ENCODE data around the gene HEY2. TPM values are rescaled to one million over a fixed set of nuclear protein-coding genes. Genes with fewer than 3 reads are reported as not detected.

HEY2 gene
- total RNA-seq, 4 donors from 2014 or later, result 0.41 to 0.79 TPM; not detected in 2

DNA sequence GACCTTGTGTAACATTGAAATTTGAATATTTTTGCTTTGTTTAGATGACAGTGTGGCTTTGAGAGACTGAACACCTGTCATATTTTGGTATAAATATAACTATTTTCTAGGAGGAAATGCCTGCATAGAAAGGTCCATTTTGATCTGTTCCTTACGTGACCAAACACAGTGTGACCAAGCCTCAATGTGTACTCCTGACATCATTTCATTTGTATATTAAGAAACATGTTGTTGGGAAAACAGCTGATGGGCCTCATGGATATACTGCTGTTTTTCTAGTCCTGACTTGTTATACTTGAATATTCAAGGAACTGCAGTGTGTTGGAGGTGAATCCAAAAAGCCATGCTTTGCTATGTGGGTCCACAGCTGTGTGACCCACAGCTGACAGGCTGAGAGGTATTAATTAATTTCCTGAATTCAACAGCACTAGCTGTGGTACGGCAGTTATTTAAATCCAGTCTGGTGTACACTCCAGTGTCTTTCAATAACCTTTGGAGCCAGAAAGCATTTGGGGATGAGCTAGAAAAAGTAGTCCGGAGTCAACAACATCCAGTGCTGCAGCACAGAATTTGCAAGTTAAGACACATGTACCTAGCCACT, 60.2 kb downstream of the HEY2 start:
- intact Hi-C loops (cut with DNase I; ENCODE audit: low total_unique reads), result no loop called here
- in situ Hi-C loops (cut with MboI; ENCODE audit: low pct_ligation_motif_present in 1 of 4, low pct_unique_long_range_greater_than_20kb in 1 of 4, low sequenced_read_pairs in 3 of 4), result no loop called here
- Histone ChIP-seq H3K27ac (no peak overlapping the region), H3K4me1 (peaks cover 0 to 26% (median 2%) of the 10 kb centered on the region in 4 donors), H3K9me3 (no peaks in the 10 kb centered on the region), H3K27me3 (no peaks in the 10 kb centered on the region), H3K36me3 (no peaks in the 10 kb centered on the region), H3K4me3 (no peak overlapping the region)
- TF ChIP-seq POLR2AphosphoS5 (IDR thresholded peaks at IDR 0.05), result no peak
- no peak for TF ChIP-seq POLR2A (IDR thresholded peaks at IDR 0.05)
- WGBS, 2 donors (ENCODE audit: low coverage in 1 of 2), result 88 to 92% methylated on average over 1 to 3 of the region's 3 CpGs
- DNase-seq, result no peak

DNA sequence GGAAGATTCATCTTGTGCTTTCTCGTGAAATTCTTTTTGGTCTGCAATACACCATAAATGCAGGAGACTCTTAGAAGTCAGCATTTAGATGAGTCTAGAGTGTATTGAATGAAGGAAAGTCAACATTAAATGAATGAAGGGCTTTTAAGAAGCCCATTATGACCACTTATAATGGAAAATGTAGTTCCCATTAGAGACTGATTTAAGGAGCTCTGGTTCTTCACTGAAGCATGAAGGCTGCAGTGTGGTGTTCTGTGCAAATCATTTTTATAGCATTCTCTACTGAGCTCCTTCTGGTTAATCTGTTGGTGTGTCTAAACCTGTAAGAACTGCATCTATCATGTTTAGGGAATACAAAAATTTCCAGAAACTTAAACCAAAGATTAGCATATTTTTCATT, 61.0 kb downstream of the HEY2 start:
- H3K27ac ChIP-seq, result no peak overlapping the region
- no peak for TF ChIP-seq POLR2AphosphoS5 (IDR thresholded peaks at IDR 0.05)
- TF ChIP-seq EP300 (IDR thresholded peaks at IDR 0.05; ENCODE audit: low read depth), result no peak
- no peak for TF ChIP-seq CTCF (IDR thresholded peaks at IDR 0.05)
- no peak for TF ChIP-seq POLR2A (IDR thresholded peaks at IDR 0.05)
- no peaks in the 10 kb centered on the region for H3K36me3 ChIP-seq
- intact Hi-C loops (cut with DNase I; ENCODE audit: low total_unique reads), result no loop called here
- no peak for DNase-seq
- no peaks in the 10 kb centered on the region for H3K9me3 ChIP-seq
- no peaks in the 10 kb centered on the region for H3K27me3 ChIP-seq
- in situ Hi-C loops (cut with MboI; ENCODE audit: low pct_ligation_motif_present in 1 of 4, low pct_unique_long_range_greater_than_20kb in 1 of 4, low sequenced_read_pairs in 3 of 4), result no loop called here
- H3K4me1 ChIP-seq, result peaks cover 0 to 31% (median 6%) of the 10 kb centered on the region in 4 donors
- 84 to 85% methylated on average over 1 of the region's 1 CpG for WGBS, 2 donors (ENCODE audit: low coverage in 1 of 2)
- no peak overlapping the region for H3K4me3 ChIP-seq

Other genes with a start within 250 kb of the HEY2 start
- gene NCOA7, start 41.3 kb downstream of the HEY2 start, total RNA-seq, result 10 to 100 TPM; 16.7 to 28.3 (median 21.2) TPM
- 10 to 100 TPM; 23.5 to 35.2 (median 30.7) TPM for gene HINT3, start 207.1 kb downstream of the HEY2 start, total RNA-seq
- gene TRMT11, start 236.9 kb downstream of the HEY2 start, total RNA-seq, result 100 to 1,000 TPM in 1 of 4 donors, 10 to 100 TPM in 3; 23.6 to 152 (median 28.9) TPM